ENCODE data around the gene ADAMTS14.

- TF ChIP-seq ZNF274 (IDR thresholded peaks at IDR 0.05; ENCODE audit: low read depth, low read length), result no peak
- no peak for TF ChIP-seq SUZ12 (IDR thresholded peaks at IDR 0.05; ENCODE audit: extremely low read depth, insufficient read depth, insufficient read length)
Observed at GRCh38 chr10:70753841-70754621, 81.7 kb downstream of the ADAMTS14 start.

Data from NT2/D1 (cell line).